ENCODE data around the gene SNPH.

DNA sequence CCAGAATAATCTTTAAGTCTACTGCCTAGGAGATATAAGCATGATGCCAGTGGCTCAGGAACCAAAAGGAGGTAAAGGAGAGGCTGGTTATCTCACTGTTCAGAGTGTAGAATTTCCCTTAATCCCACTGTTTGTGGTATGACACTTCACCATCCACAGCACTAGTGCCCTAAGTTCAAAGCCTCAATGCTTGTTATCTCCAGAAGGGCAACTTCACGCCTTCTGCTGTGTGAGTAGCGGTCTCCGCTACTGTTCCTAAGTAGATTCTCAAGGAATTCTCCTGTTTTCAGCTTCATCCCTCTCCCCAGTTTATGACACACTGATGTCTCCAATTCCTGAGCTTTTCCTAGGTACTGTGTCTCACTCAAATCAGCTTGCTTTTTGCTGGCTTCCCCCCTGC is 13.7 kb upstream of the SNPH start:
- no peak for TF ChIP-seq POLR2A (IDR thresholded peaks at IDR 0.05)
- TF ChIP-seq, protein P1, sequence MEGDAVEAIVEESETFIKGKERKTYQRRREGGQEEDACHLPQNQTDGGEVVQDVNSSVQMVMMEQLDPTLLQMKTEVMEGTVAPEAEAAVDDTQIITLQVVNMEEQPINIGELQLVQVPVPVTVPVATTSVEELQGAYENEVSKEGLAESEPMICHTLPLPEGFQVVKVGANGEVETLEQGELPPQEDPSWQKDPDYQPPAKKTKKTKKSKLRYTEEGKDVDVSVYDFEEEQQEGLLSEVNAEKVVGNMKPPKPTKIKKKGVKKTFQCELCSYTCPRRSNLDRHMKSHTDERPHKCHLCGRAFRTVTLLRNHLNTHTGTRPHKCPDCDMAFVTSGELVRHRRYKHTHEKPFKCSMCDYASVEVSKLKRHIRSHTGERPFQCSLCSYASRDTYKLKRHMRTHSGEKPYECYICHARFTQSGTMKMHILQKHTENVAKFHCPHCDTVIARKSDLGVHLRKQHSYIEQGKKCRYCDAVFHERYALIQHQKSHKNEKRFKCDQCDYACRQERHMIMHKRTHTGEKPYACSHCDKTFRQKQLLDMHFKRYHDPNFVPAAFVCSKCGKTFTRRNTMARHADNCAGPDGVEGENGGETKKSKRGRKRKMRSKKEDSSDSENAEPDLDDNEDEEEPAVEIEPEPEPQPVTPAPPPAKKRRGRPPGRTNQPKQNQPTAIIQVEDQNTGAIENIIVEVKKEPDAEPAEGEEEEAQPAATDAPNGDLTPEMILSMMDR (IDR thresholded peaks at IDR 0.05): no peak
